K562 (cell line): ENCODE data around the gene ZNF837. TPM values are rescaled to one million over a fixed set of nuclear protein-coding genes. Genes with fewer than 3 reads are reported as not detected.

Experiments
- ATAC-seq: fragments of 200-7000 bp; cut with Tn5 transposase; 3 replicates; pipeline ENCODE4 v1.9.1; 2020; ENCODE audit warnings: moderate library complexity
- BruUV-seq: library from RNA; stranded (reverse); fragments of 400-500 nt; replicated peaks from 2 replicates; lab custom pipeline; 2021; lab: Mats Ljungman, UMichigan
- CTCF ChIA-PET: fragments of 300-600 bp; formaldehyde crosslinking; extraction: SDS; loops from one replicate; lab custom pipeline; 2021; ENCODE audit warnings: low intra/inter-chr PET ratio; lab: Yijun Ruan, JAX
- POLR2A ChIA-PET: fragments of 300-600, 350-650 bp; sonication (Branson Sonifier 250); formaldehyde crosslinking; extraction: SDS; loops from one replicate; lab custom pipeline; 2021; ENCODE audit warnings: antibody characterized with exemption, inconsistent platforms; lab: Yijun Ruan, JAX
- DNase-seq, 4 experiments: peaks; one replicate each; pipeline versions ENCODE4 v3.0.0 to v3.0.0-alpha.2; 2011 to 2018; ENCODE audit warnings: low spot score in 3 of 4, mixed read lengths in 3 of 4; ENCODE audit errors: extremely low read depth in 1 of 4
- FAIRE-seq: peaks from 2 replicates; lab custom pipeline; 2011; peaks lifted over from hg19 to GRCh38; lab: Jason Lieb, UNC
- H2AFZ ChIP-seq: 2 replicates; pipeline ENCODE4 v1.6.0; 2011; ENCODE audit warnings: low read depth, low read length, control low read depth, inconsistent platforms
- H3K27ac ChIP-seq: fragments of 200-600 bp; 3 replicates; pipeline ENCODE4 v1.8.0; 2011; ENCODE audit warnings: low read depth, mild to moderate bottlenecking, control low read depth, inconsistent platforms, low read length, moderate library complexity, mixed read lengths; ENCODE audit errors: extremely low read depth
- H3K27me3 ChIP-seq, 2 experiments: fragments of 300-600 bp in 1 of 2; 2 replicates in 1 of 2; 3 replicates in 1 of 2; pipeline versions ENCODE4 v1.6.0 to v1.8.0; 2011; ENCODE audit warnings: inconsistent platforms in 2 of 2, low read length in 2 of 2, mild to moderate bottlenecking in 1 of 2, mixed read lengths in 1 of 2, moderate library complexity in 1 of 2; ENCODE audit not compliant: control insufficient read depth in 2 of 2, insufficient read depth in 2 of 2
- H3K36me3 ChIP-seq: fragments of 300-600 bp; 3 replicates; pipeline ENCODE4 v1.8.0; 2011; ENCODE audit warnings: mild to moderate bottlenecking, low read length, inconsistent platforms; ENCODE audit not compliant: control insufficient read depth, insufficient read depth
- H3K4me1 ChIP-seq, 2 experiments: fragments of 200-600 bp in 1 of 2; replicated peaks in 1 of 2; 2 replicates in 1 of 2; 3 replicates in 1 of 2; pipeline versions ENCODE4 v1.5.1 to v1.8.0; 2011; ENCODE audit warnings: inconsistent platforms in 2 of 2, low read length in 2 of 2, mild to moderate bottlenecking in 1 of 2, mixed read lengths in 1 of 2, moderate library complexity in 1 of 2; ENCODE audit not compliant: control insufficient read depth in 2 of 2, insufficient read depth in 2 of 2
- H3K4me2 ChIP-seq: 2 replicates; pipeline ENCODE4 v1.6.1; 2011; ENCODE audit warnings: low read length, control low read depth, inconsistent platforms, mixed read lengths; ENCODE audit not compliant: insufficient read depth
- H3K4me3 ChIP-seq: fragments of 200-600 bp; sonication (generic), shearing (Covaris generic); 2 replicates; pipeline ENCODE4 v1.5.1; 2016; ENCODE audit warnings: control low read depth, inconsistent platforms
- H3K79me2 ChIP-seq: fragments of 200-600 bp; 3 replicates; pipeline ENCODE4 v1.8.0; 2011; ENCODE audit warnings: low read length, inconsistent platforms; ENCODE audit not compliant: control insufficient read depth, insufficient read depth
- H3K9ac ChIP-seq, 2 experiments: 2 replicates each; pipeline versions ENCODE4 v1.6.0 to v1.6.1; 2011; ENCODE audit warnings: low read depth in 2 of 2, low read length in 2 of 2, control low read depth in 1 of 2, inconsistent platforms in 1 of 2, mild to moderate bottlenecking in 1 of 2, mixed read lengths in 1 of 2; ENCODE audit not compliant: insufficient read depth in 1 of 2
- H3K9me1 ChIP-seq: one replicate; pipeline ENCODE4 v1.6.0; 2011; ENCODE audit warnings: inconsistent platforms, mild to moderate bottlenecking, low read length, moderate library complexity; ENCODE audit not compliant: control insufficient read depth, insufficient read depth
- H3K9me3 ChIP-seq: replicated peaks from 2 replicates; pipeline ENCODE4 v1.5.1; 2011; ENCODE audit warnings: low read depth, low read length, inconsistent platforms; ENCODE audit not compliant: control insufficient read depth, insufficient read depth
- H4K20me1 ChIP-seq: replicated peaks from 2 replicates; pipeline ENCODE4 v1.6.1; 2011; ENCODE audit warnings: low read length, inconsistent platforms, mixed read lengths; ENCODE audit not compliant: control insufficient read depth, insufficient read depth
- E2F3 ChIP-seq: fragments of 250-450 bp; sonication (Bioruptor Pico); IDR thresholded peaks from 2 replicates; pipeline ENCODE4 v1.4.0; 2020; ENCODE audit warnings: mild to moderate bottlenecking
- GABPA ChIP-seq: fragments of 200-800 bp; sonication (Bioruptor generic); conservative IDR thresholded peaks from 2 replicates; pipeline ENCODE4 v1.6.1; 2016; ENCODE audit warnings: low read depth, missing genetic modification characterization, missing compliant biosample characterization
- HEY1 ChIP-seq: fragments of 250-450 bp; sonication (Bioruptor Pico); IDR thresholded peaks from 2 replicates; pipeline ENCODE4 v1.5.0; 2020; ENCODE audit warnings: mild to moderate bottlenecking, moderate library complexity, borderline replicate concordance
- SMAD4 ChIP-seq: fragments of 250-450 bp; sonication (Bioruptor Pico); conservative IDR thresholded peaks from 2 replicates; pipeline ENCODE4 v1.8.0; 2021; ENCODE audit warnings: inconsistent platforms, mild to moderate bottlenecking, moderate library complexity
- ZNF384 ChIP-seq: IDR thresholded peaks from 2 replicates; pipeline ENCODE4 v1.6.1; 2012; ENCODE audit warnings: low read depth, low read length, improper control_type of control experiment
- WGBS: fragments of 100-300 bp; shearing (Covaris generic); methylation state at CpG from one replicate; pipeline ENCODE4 v1.1.6; 2016; ENCODE audit warnings: low coverage, mixed read lengths; ENCODE audit not compliant: insufficient coverage; ENCODE audit errors: missing lambda C conversion rate; 5-methylcytosine and 5-hydroxymethylcytosine counted together
- in situ Hi-C: fragments of 300-500 bp; cut with MboI; formaldehyde crosslinking; loops from 4 replicates; pipeline ENCODE4 v1.15.0; 2018; ENCODE audit warnings: inconsistent platforms, mixed read lengths
- intact Hi-C: fragments of 100-400 bp; cut with micrococcal nuclease; formaldehyde crosslinking; loops from 2 replicates; pipeline ENCODE4 v1.14.2; 2022
- polyA plus RNA-seq, 8 experiments: library from polyadenylated mRNA; depleted of rRNA in 4 of 8; stranded (reverse) in 5 of 8; unstranded in 3 of 8; fragments of >200 nt; fragmentation: Nextera tagmentation in 2 of 8; fragmentation: Illumina TruSeq in 1 of 8; extraction: Ambion mirVana in 2 of 8; extraction: Trizol in 1 of 8; gene quantifications; 2 replicates each; pipeline versions ENCODE4 v1.2.1 to v1.2.3, GENCODE V29; 2011 to 2014; ENCODE audit warnings: inconsistent platforms in 1 of 8, missing spikeins in 1 of 8
- total RNA-seq, 7 experiments: library from RNA; depleted of rRNA in 6 of 7; stranded (reverse); fragments of >200 nt in 6 of 7; fragmentation: Illumina TruSeq in 2 of 7; extraction: Trizol in 2 of 7; gene quantifications; 2 replicates each; pipeline versions ENCODE4 v1.2.1 to v1.2.3, GENCODE V29; 2011 to 2021; ENCODE audit warnings: low replicate concordance in 1 of 7

Gene ZNF837
- total and polyA plus RNA-seq, 9 of the 15 experiments (the other 6 are each of a cell fraction or from before 2014, with no cell fraction given) = 0.11 to 2.1 (median 0.57) TPM; not detected in 4

DNA sequence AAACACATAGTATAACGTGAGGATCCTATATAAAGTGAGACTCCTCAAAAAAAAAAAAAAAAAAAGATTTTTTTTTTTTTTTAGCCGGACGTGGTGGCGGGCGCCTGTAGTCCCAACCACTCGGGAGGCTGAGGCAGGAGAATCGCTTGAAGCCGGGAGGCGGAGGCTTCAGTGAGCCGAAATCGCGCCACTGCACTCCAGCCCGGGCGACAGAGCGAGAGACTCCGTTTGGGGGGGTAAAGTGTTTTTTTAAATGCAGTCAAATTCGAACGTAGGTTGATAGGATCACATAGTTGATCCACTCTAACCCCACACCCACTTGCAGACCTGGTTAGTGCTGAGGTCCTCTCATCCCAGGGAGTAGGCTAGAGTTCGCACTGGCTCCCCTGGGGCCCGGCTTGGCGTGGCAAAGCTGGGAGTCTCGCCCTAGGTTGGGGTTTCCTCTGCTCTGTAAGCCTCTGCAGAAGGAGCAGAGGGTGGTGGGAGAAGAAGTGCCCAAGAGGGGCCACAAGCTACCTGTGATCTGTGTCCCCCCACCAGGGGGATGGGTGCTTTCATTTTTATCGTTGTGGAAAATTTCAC lies 21.1 kb upstream of the ZNF837 start:
- ChIA-PET POLR2A (no interaction called here), CTCF (no interaction called here)
- peaks cover 7% of the 10 kb centered on the region; the same call in 2 of the 3 replicates for H3K36me3 ChIP-seq
- H2AFZ ChIP-seq = peak overlapping the region; percentile 84; the same call in 1 of the 2 replicates
- H3K27ac ChIP-seq = peak overlapping the region; percentile 70
- peak overlapping the region; percentile 70 to 91 for H3K9ac ChIP-seq
- 0 out of 2 replicates have a peak, but pooled peaks have one; percentile 23 for TF ChIP-seq GABPA (tag)
- TF ChIP-seq ZNF384 = peak; percentile 47
- TF ChIP-seq E2F3 = 0 out of 2 replicates have a peak, but pooled peaks have one; percentile 33
- no peak for TF ChIP-seq HEY1 (CRISPR knock-in tag)
- 0 out of 2 replicates have a peak, but pooled peaks have one; percentile 27 for TF ChIP-seq SMAD4 (CRISPR knock-in tag)
- BruUV-seq = TSS peak; percentile 64
- peak overlapping the region; percentile 72 for H3K4me3 ChIP-seq
- intact Hi-C loops = loop anchor here (2.0 to 10.0 kb wide), 2 partner anchors 177 to 219 kb away; partner anchors contain the start of genes ZNF274 and ZNF544
- peaks cover 32% of the 10 kb centered on the region for H3K79me2 ChIP-seq
- no peaks in the 10 kb centered on the region for H3K9me3 ChIP-seq
- WGBS = 3% methylated on average over 23 of the region's 23 CpGs
- ATAC-seq (peak; percentile 1; the same call in 1 of the 3 replicates), DNase-seq (peak in 2 of 4 experiments; percentile 12 to 16), FAIRE-seq (no peak)
- no peaks in the 10 kb centered on the region for H3K27me3 ChIP-seq
- peaks cover 31 to 53% of the 10 kb centered on the region in 2 experiments for H3K4me1 ChIP-seq
- peak overlapping the region; percentile 82 for H3K4me2 ChIP-seq
- H3K9me1 ChIP-seq = no peaks in the 10 kb centered on the region
- in situ Hi-C loops = no loop called here
- no peaks in the 10 kb centered on the region for H4K20me1 ChIP-seq
